HCT116 (cell line): ENCODE measurements around the gene LYPD3. TPM values are rescaled to one million over a fixed set of nuclear protein-coding genes. Genes with fewer than 3 reads are reported as not detected.

Experiments used
- ATAC-seq: fragments of 200-7000 bp; cut with Tn5 transposase; 2 replicates; pipeline ENCODE4 v1.9.1; 2020; ENCODE audit warnings: mild to moderate bottlenecking, moderate library complexity
- BruUV-seq: library from RNA; stranded (reverse); fragments of 400-500 nt; replicated peaks from 2 replicates; lab custom pipeline; 2021; lab: Mats Ljungman, UMichigan
- CTCF ChIA-PET: fragments of 300-600 bp; sonication (Branson Sonifier 250); formaldehyde crosslinking; loops from one replicate; lab custom pipeline; 2021; ENCODE audit warnings: antibody characterized with exemption; lab: Charles Lee
- POLR2A ChIA-PET: fragments of 300-600, 350-600 bp; sonication (Branson Sonifier 250); formaldehyde crosslinking; loops from one replicate; lab custom pipeline; 2021; ENCODE audit warnings: antibody characterized with exemption; lab: Charles Lee
- RAD21 ChIA-PET, 2 experiments: fragments of 300-600 bp; sonication (Branson Sonifier 250); formaldehyde crosslinking; loops; one replicate each; lab custom pipeline; 2023; ENCODE audit warnings: low total read pairs in 2 of 2; ENCODE audit not compliant: uncharacterized antibody in 2 of 2, unreplicated experiment in 2 of 2, low non-redundant PET in 1 of 2; lab: Charles Lee
- DNase-seq: peaks from one replicate; pipeline ENCODE4 v3.0.0-alpha.2; 2010; ENCODE audit warnings: low read depth, low spot score
- H2AFZ ChIP-seq: fragments of 200-600 bp; shearing (Covaris generic), sonication (generic); 2 replicates; pipeline ENCODE4 v1.6.1; 2017; ENCODE audit warnings: low read depth, mixed run types, mixed read lengths, antibody characterized with exemption, low read length; ENCODE audit not compliant: poor library complexity, severe bottlenecking
- H3K27ac ChIP-seq: 2 replicates; pipeline ENCODE4 v1.5.1; 2012; ENCODE audit warnings: low read depth, low read length
- H3K27me3 ChIP-seq: fragments of 200-600 bp; sonication (generic); 2 replicates; pipeline ENCODE4 v1.6.1; 2016; ENCODE audit warnings: mixed run types, low read length, mixed read lengths; ENCODE audit not compliant: insufficient read depth
- H3K36me3 ChIP-seq, 2 experiments: fragments of 200-500 bp in 1 of 2; fragments of 200-600 bp in 1 of 2; sonication (Bioruptor generic) in 1 of 2; sonication (generic) in 1 of 2; 2 replicates each; pipeline versions ENCODE4 v1.5.1 to v1.6.1; 2014 to 2016; ENCODE audit warnings: low read length in 2 of 2, inconsistent platforms in 1 of 2, mixed read lengths in 1 of 2, mixed run types in 1 of 2; ENCODE audit not compliant: insufficient read depth in 2 of 2, control insufficient read depth in 1 of 2
- H3K4me1 ChIP-seq, 2 experiments: fragments of 200-600 bp in 1 of 2; sonication (generic) in 1 of 2; 2 replicates each; pipeline versions ENCODE4 v1.5.1 to v1.6.1; 2012 to 2017; ENCODE audit warnings: low read length in 2 of 2, inconsistent platforms in 1 of 2, mild to moderate bottlenecking in 1 of 2, mixed read lengths in 1 of 2, mixed run types in 1 of 2, moderate library complexity in 1 of 2; ENCODE audit not compliant: insufficient read depth in 2 of 2, control insufficient read depth in 1 of 2
- H3K4me2 ChIP-seq: fragments of 200-600 bp; sonication (generic); 2 replicates; pipeline ENCODE4 v1.6.1; 2017; ENCODE audit warnings: mixed run types, low read length, mixed read lengths
- H3K4me3 ChIP-seq, 2 experiments: fragments of 200-600 bp in 1 of 2; sonication (generic) in 1 of 2; replicated peaks in 1 of 2; 2 replicates each; pipeline ENCODE4 v1.5.1; 2011 to 2016; ENCODE audit warnings: low read length in 2 of 2, control low read depth in 1 of 2, low read depth in 1 of 2, mild to moderate bottlenecking in 1 of 2, mixed read lengths in 1 of 2, mixed run types in 1 of 2
- H3K79me2 ChIP-seq: fragments of 200-600 bp; sonication (generic); 2 replicates; pipeline ENCODE4 v1.6.1; 2017; ENCODE audit warnings: mild to moderate bottlenecking, mixed run types, low read length, moderate library complexity, mixed read lengths; ENCODE audit not compliant: insufficient read depth
- H3K9ac ChIP-seq: fragments of 200-600 bp; sonication (generic); 2 replicates; pipeline ENCODE4 v1.6.1; 2016; ENCODE audit warnings: low read length, mixed read lengths
- H3K9me2 ChIP-seq: fragments of 200-600 bp; sonication (generic), shearing (Covaris generic); 2 replicates; pipeline ENCODE4 v1.6.1; 2017; ENCODE audit warnings: mixed run types, mild to moderate bottlenecking, moderate library complexity; ENCODE audit not compliant: insufficient read depth
- H3K9me3 ChIP-seq, 2 experiments: fragments of 200-500 bp in 1 of 2; fragments of 200-600 bp in 1 of 2; sonication (Bioruptor generic) in 1 of 2; sonication (generic) in 1 of 2; 2 replicates each; pipeline ENCODE4 v1.6.1; 2014 to 2017; ENCODE audit warnings: low read length in 2 of 2, mixed read lengths in 2 of 2, inconsistent platforms in 1 of 2, low read depth in 1 of 2, mild to moderate bottlenecking in 1 of 2, mixed run types in 1 of 2, moderate library complexity in 1 of 2; ENCODE audit not compliant: control insufficient read depth in 1 of 2, insufficient read depth in 1 of 2
- H4K20me1 ChIP-seq: fragments of 200-600 bp; sonication (generic), shearing (Covaris generic); 2 replicates; pipeline ENCODE4 v1.6.1; 2017; ENCODE audit warnings: mixed run types, mild to moderate bottlenecking, moderate library complexity; ENCODE audit not compliant: insufficient read depth
- CBX3 ChIP-seq: IDR thresholded peaks from 2 replicates; pipeline ENCODE4 v1.6.1; 2012; ENCODE audit warnings: low read depth
- CTCF ChIP-seq, 3 experiments: fragments of 200-600 bp in 1 of 3; sonication (generic) in 1 of 3; IDR thresholded peaks in 2 of 3; conservative IDR thresholded peaks in 1 of 3; 2 replicates each; pipeline ENCODE4 v1.5.1; 2012 to 2017; ENCODE audit warnings: low read depth in 2 of 3, low read length in 2 of 3, antibody characterized with exemption in 1 of 3, borderline replicate concordance in 1 of 3, control low read depth in 1 of 3, mild to moderate bottlenecking in 1 of 3, mixed read lengths in 1 of 3, mixed run types in 1 of 3, moderate library complexity in 1 of 3; ENCODE audit not compliant: insufficient read depth in 1 of 3
- EGR1 ChIP-seq: IDR thresholded peaks from 2 replicates; pipeline ENCODE4 v1.6.1; 2012; ENCODE audit warnings: low read depth
- ELF1 ChIP-seq: IDR thresholded peaks from 2 replicates; pipeline ENCODE4 v1.6.1; 2012; ENCODE audit warnings: low read depth, borderline replicate concordance
- FOSL1 ChIP-seq: IDR thresholded peaks from 2 replicates; pipeline ENCODE4 v1.6.1; 2012; ENCODE audit warnings: low read depth
- JUND ChIP-seq: IDR thresholded peaks from 2 replicates; pipeline ENCODE4 v1.6.1; 2012
- POLR2A ChIP-seq: IDR thresholded peaks from 2 replicates; pipeline ENCODE4 v1.7.0; 2011; ENCODE audit warnings: borderline replicate concordance; ENCODE audit not compliant: insufficient read depth, insufficient read length; ENCODE audit errors: extremely low read depth
- REST ChIP-seq: IDR thresholded peaks from 2 replicates; pipeline ENCODE4 v1.6.1; 2012; ENCODE audit warnings: low read depth
- TCF7L2 ChIP-seq: IDR thresholded peaks from 2 replicates; pipeline ENCODE4 v1.7.0; 2011; ENCODE audit warnings: borderline replicate concordance, inconsistent platforms; ENCODE audit not compliant: insufficient read depth, insufficient read length; ENCODE audit errors: extremely low read depth
- YY1 ChIP-seq: IDR thresholded peaks from 2 replicates; pipeline ENCODE4 v1.6.1; 2011; ENCODE audit warnings: low read length, low read depth, moderate library complexity, mild to moderate bottlenecking; ENCODE audit not compliant: insufficient replicate concordance; ENCODE audit errors: extremely low read depth
- intact Hi-C: fragments of 100-400 bp; cut with micrococcal nuclease; formaldehyde crosslinking; loops from 2 replicates; pipeline ENCODE4 v1.10.0; 2022
- total RNA-seq: library from RNA; stranded (reverse); gene quantifications from one replicate; pipeline ENCODE4 v1.2.1, GENCODE V29; 2021; ENCODE audit not compliant: unreplicated experiment

Gene LYPD3
- total RNA-seq, 1 experiment from 2014 or later = 3.6 TPM

- DNase-seq (no peak), ATAC-seq (no peak)
- no peaks in the 10 kb centered on the region for H3K9me2 ChIP-seq
- H3K4me2 ChIP-seq = peak overlapping the region; percentile 100; the same call in 1 of the 2 replicates
- no peaks in the 10 kb centered on the region for H3K79me2 ChIP-seq
- no peaks in the 10 kb centered on the region for H3K36me3 ChIP-seq
- intact Hi-C loops = no loop called here
- H3K9ac ChIP-seq = no peak overlapping the region
- H3K9me3 ChIP-seq = no peaks in the 10 kb centered on the region
- H3K27ac ChIP-seq = no peak overlapping the region
- no TSS peak for BruUV-seq
- ChIA-PET POLR2A (no interaction called here), CTCF (no interaction called here), RAD21 (no interaction called here)
- H3K4me3 ChIP-seq = no peak overlapping the region; a peak in 1 of 4 replicates
- no peak overlapping the region for H2AFZ ChIP-seq
- no peaks in the 10 kb centered on the region for H3K27me3 ChIP-seq
- TF ChIP-seq ELF1 (no peak), EGR1 (no peak), CBX3 (no peak), TCF7L2 (no peak), FOSL1 (no peak), POLR2A (no peak), JUND (no peak), YY1 (no peak), CTCF (IDR thresholded peaks at IDR 0.05 in 2 of 3, conservative IDR thresholded peaks at IDR 0.05 in 1 of 3; ENCODE audit: borderline replicate concordance in 1 of 3, insufficient read depth in 1 of 3, low read depth in 2 of 3, low read length in 2 of 3) (no peak), REST (no peak)
- no peaks in the 10 kb centered on the region for H4K20me1 ChIP-seq
- H3K4me1 ChIP-seq = peaks cover 9 to 20% of the 10 kb centered on the region in 2 experiments; a peak in 3 of 4 replicates
These were observed 37.1 kb upstream of the LYPD3 start for GRCh38 chr19:43502419-43502976.
